A549 (cell line): ENCODE data around the gene UVRAG. TPM values are rescaled to one million over a fixed set of nuclear protein-coding genes. Genes with fewer than 3 reads are reported as not detected.

ENCODE experiments used
- ATAC-seq, 2 experiments: fragments of 200-7000 bp in 1 of 2; fragments of >200 bp in 1 of 2; cut with Nextera tagmentation in 1 of 2; cut with Tn5 transposase in 1 of 2; 3 replicates each; pipeline versions ENCODE4 v1.8.0 to v1.9.1; 2018 to 2020; ENCODE audit warnings: mild to moderate bottlenecking in 1 of 2, moderate library complexity in 1 of 2
- CTCF ChIA-PET: fragments of 300-600 bp; sonication (Branson Sonifier 250); formaldehyde crosslinking; extraction: SDS; loops from one replicate; lab custom pipeline; 2021; ENCODE audit warnings: antibody characterized with exemption, inconsistent platforms; lab: Yijun Ruan, JAX
- POLR2A ChIA-PET: fragments of 350-600 bp; formaldehyde crosslinking; extraction: SDS; loops from one replicate; lab custom pipeline; 2021; ENCODE audit warnings: antibody characterized with exemption, inconsistent platforms; lab: Yijun Ruan, JAX
- DNase-seq, 2 experiments: peaks; one replicate each; pipeline versions ENCODE4 v3.0.0 to v3.0.0-alpha.2; 2011 to 2016; ENCODE audit warnings: low read depth in 1 of 2, low spot score in 1 of 2
- FAIRE-seq: peaks from 2 replicates; lab custom pipeline; 2011; peaks lifted over from hg19 to GRCh38; lab: Jason Lieb, UNC
- H3K27ac ChIP-seq, 2 experiments: fragments of >200 bp; sonication (Bioruptor Twin); formaldehyde crosslinking; 3 replicates each; pipeline ENCODE4 v1.5.1; 2016 to 2017
- H3K4me1 ChIP-seq: fragments of >200 bp; sonication (Bioruptor Twin); formaldehyde crosslinking; 3 replicates; pipeline ENCODE4 v1.6.1; 2016
- H3K4me2 ChIP-seq: fragments of >200 bp; sonication (Bioruptor Twin); formaldehyde crosslinking; 3 replicates; pipeline ENCODE4 v1.6.1; 2016
- H3K4me3 ChIP-seq: fragments of >200 bp; sonication (Bioruptor Twin); formaldehyde crosslinking; 3 replicates; pipeline ENCODE4 v1.5.1; 2016
- H3K9me3 ChIP-seq: fragments of >200 bp; sonication (Bioruptor Twin); formaldehyde crosslinking; 3 replicates; pipeline ENCODE4 v1.6.1; 2016
- ATOH8 ChIP-seq: fragments of 250-450 bp; sonication (Bioruptor Pico); IDR thresholded peaks from 2 replicates; pipeline ENCODE4 v1.5.0; 2020; ENCODE audit warnings: low read depth, mild to moderate bottlenecking, moderate library complexity
- BHLHE40 ChIP-seq: IDR thresholded peaks from 2 replicates; pipeline ENCODE4 v1.6.1; 2012; ENCODE audit warnings: low read depth, low read length, inconsistent platforms
- CEBPB ChIP-seq, 2 experiments: fragments of >200 bp in 1 of 2; sonication (Bioruptor Twin) in 1 of 2; formaldehyde crosslinking in 1 of 2; IDR thresholded peaks; 2 replicates each; pipeline ENCODE4 v1.6.1; 2012 to 2016
- E2F6 ChIP-seq: IDR thresholded peaks from 2 replicates; pipeline ENCODE4 v1.6.1; 2012; ENCODE audit warnings: low read depth, borderline replicate concordance
- EHF ChIP-seq: fragments of 250-450 bp; sonication (Bioruptor Pico); IDR thresholded peaks from 2 replicates; pipeline ENCODE4 v1.5.0; 2020; ENCODE audit warnings: mild to moderate bottlenecking
- FOSL2 ChIP-seq, 2 experiments: fragments of 450-650 bp in 1 of 2; fragments of >200 bp in 1 of 2; sonication (Bioruptor Twin) in 1 of 2; formaldehyde crosslinking; IDR thresholded peaks; 2 replicates each; pipeline versions ENCODE4 v1.5.0 to v1.6.1; 2016 to 2020; ENCODE audit warnings: mild to moderate bottlenecking in 1 of 2, moderate library complexity in 1 of 2
- HES2 ChIP-seq: fragments of >200 bp; sonication (Bioruptor Twin); formaldehyde crosslinking; IDR thresholded peaks from 2 replicates; pipeline ENCODE4 v1.6.1; 2016
- JUN ChIP-seq, 2 experiments: fragments of >200 bp; sonication (Bioruptor Twin); formaldehyde crosslinking; IDR thresholded peaks; 2 replicates in 1 of 2; 3 replicates in 1 of 2; pipeline ENCODE4 v1.6.1; 2016 to 2017
- JUNB ChIP-seq: fragments of >200 bp; sonication (Bioruptor Twin); formaldehyde crosslinking; IDR thresholded peaks from 2 replicates; pipeline ENCODE4 v1.6.1; 2016
- KDM1A ChIP-seq: fragments of 200-600 bp; sonication (generic); IDR thresholded peaks from 2 replicates; pipeline ENCODE4 v1.6.1; 2016; ENCODE audit warnings: low read depth, mild to moderate bottlenecking
- NPAS2 ChIP-seq: fragments of 250-450 bp; sonication (Bioruptor Pico); IDR thresholded peaks from 2 replicates; pipeline ENCODE4 v1.8.0; 2022; ENCODE audit warnings: mild to moderate bottlenecking, moderate library complexity, borderline replicate concordance
- NR3C1 ChIP-seq: fragments of >200 bp; sonication (Bioruptor Twin); formaldehyde crosslinking; IDR thresholded peaks from 3 replicates; pipeline ENCODE4 v1.6.1; 2017
- PBX3 ChIP-seq: IDR thresholded peaks from 2 replicates; pipeline ENCODE4 v1.6.1; 2012
- RAD21 ChIP-seq, 2 experiments: fragments of >200 bp in 1 of 2; sonication (Bioruptor Twin) in 1 of 2; formaldehyde crosslinking in 1 of 2; IDR thresholded peaks in 1 of 2; conservative IDR thresholded peaks in 1 of 2; 2 replicates in 1 of 2; 3 replicates in 1 of 2; pipeline ENCODE4 v1.6.1; 2012 to 2018; ENCODE audit warnings: inconsistent platforms in 1 of 2
- RARB ChIP-seq: fragments of 250-450 bp; sonication (Bioruptor Pico); IDR thresholded peaks from 2 replicates; pipeline ENCODE4 v1.8.0; 2021; ENCODE audit warnings: mild to moderate bottlenecking, moderate library complexity
- ZNF302 ChIP-seq: fragments of 250-450 bp; sonication (Bioruptor Pico); IDR thresholded peaks from 2 replicates; pipeline ENCODE4 v1.9.0; 2021; ENCODE audit warnings: inconsistent platforms, mild to moderate bottlenecking, moderate library complexity
- ZSCAN20 ChIP-seq: fragments of 250-450 bp; sonication (Bioruptor Pico); IDR thresholded peaks from 2 replicates; pipeline ENCODE4 v1.8.0; 2022; ENCODE audit warnings: mild to moderate bottlenecking, moderate library complexity
- whole genome bisulfite sequencing: methylation state at CpG from one replicate; pipeline ENCODE4 v1.1.6; 2017; ENCODE audit errors: missing lambda C conversion rate; 5-methylcytosine and 5-hydroxymethylcytosine counted together
- polyA plus RNA-seq, 4 experiments: library from polyadenylated mRNA; depleted of rRNA in 3 of 4; stranded (reverse); fragments of >200 nt; fragmentation: RNase III in 1 of 4; extraction: RNeasy Plus Mini Kit Qiagen cat#74134 plus additional on column Dnase treatment in 1 of 4; gene quantifications; 2 replicates in 3 of 4; 3 replicates in 1 of 4; pipeline ENCODE4 v1.2.3, GENCODE V29; 2011 to 2017

UVRAG gene
- polyA plus RNA-seq, 2 of the 4 experiments (the other 2 are of a cell fraction), result 6.1 to 14.1 TPM

- WGBS, result no CpG with 5 or more reads among the region's 1 CpG
- POLR2A ChIA-PET, result no interaction called here
- no peak for TF ChIP-seq BHLHE40
- TF ChIP-seq CEBPB (IDR thresholded peaks at IDR 0.05), result no peak
- TF ChIP-seq JUNB, result no peak
- TF ChIP-seq EHF (CRISPR knock-in tag), result no peak
- TF ChIP-seq NR3C1, result no peak
- no peak for TF ChIP-seq ATOH8 (CRISPR knock-in tag)
- TF ChIP-seq ZSCAN20 (CRISPR knock-in tag), result no peak
- TF ChIP-seq FOSL2 (IDR thresholded peaks at IDR 0.05), result no peak
- TF ChIP-seq FOSL2 (CRISPR knock-in tag; IDR thresholded peaks at IDR 0.05), result no peak
- TF ChIP-seq NPAS2 (CRISPR knock-in tag), result no peak
- TF ChIP-seq ZNF302, result no peak
- TF ChIP-seq JUN (IDR thresholded peaks at IDR 0.05), result no peak
- TF ChIP-seq RAD21 (conservative IDR thresholded peaks at IDR 0.05 in 1 of 2, IDR thresholded peaks at IDR 0.05 in 1 of 2), result no peak
- no peak for TF ChIP-seq HES2
- no peak for TF ChIP-seq RARB
- FAIRE-seq, result no peak
- Histone ChIP-seq H3K4me1 (no peaks in the 10 kb centered on the region), H3K9me3 (no peaks in the 10 kb centered on the region), H3K27ac (no peak overlapping the region), H3K4me2 (no peak overlapping the region), H3K4me3 (no peak overlapping the region)
- ATAC-seq, result no peak
- DNase-seq, result no peak
- CTCF ChIA-PET, result interaction anchor here (0.7 to 2.2 kb wide), 4 partner anchors 9 to 354 kb away, joined by 3 to 6 read pairs (median 3); no protein-coding TSS in a partner anchor
Measured at GRCh38 chr11:75797792-75798191, 17.2 kb upstream of the UVRAG start.

- POLR2A ChIA-PET, result interaction anchor here (1.3 kb wide), 1 partner anchor 14 kb away, joined by 3 read pairs; the partner anchor contains the start of gene UVRAG
- Histone ChIP-seq H3K9me3 (no peaks in the 10 kb centered on the region), H3K4me1 (no peaks in the 10 kb centered on the region), H3K27ac (no peak overlapping the region), H3K4me2 (no peak overlapping the region), H3K4me3 (no peak overlapping the region)
- TF ChIP-seq PBX3 (no peak), RAD21 (conservative IDR thresholded peaks at IDR 0.05 in 1 of 2, IDR thresholded peaks at IDR 0.05 in 1 of 2) (no peak)
- CTCF ChIA-PET, result interaction anchor here (1.0 to 4.4 kb wide), 6 partner anchors 7 to 407 kb away, joined by 3 to 43 read pairs (median 4); no protein-coding TSS in a partner anchor
- no peak for DNase-seq
- WGBS, result 87% methylated on average over 7 of the region's 8 CpGs
- no peak for ATAC-seq
- FAIRE-seq, result no peak
Measured at GRCh38 chr11:75800136-75800675, 14.8 kb upstream of the UVRAG start.

GRCh38 chr11:75800728-75801361 lies 14.2 kb upstream of the UVRAG start:
- no peaks in the 10 kb centered on the region for H3K9me3 ChIP-seq
- TF ChIP-seq E2F6 (no peak), KDM1A (no peak)
- H3K4me3 ChIP-seq, result no peak overlapping the region
- no peak overlapping the region for H3K27ac ChIP-seq
- FAIRE-seq (no peak), ATAC-seq (no peak), DNase-seq (no peak)
- H3K4me1 ChIP-seq, result no peaks in the 10 kb centered on the region
- H3K4me2 ChIP-seq, result no peak overlapping the region
- 75% methylated on average over 5 of the region's 6 CpGs for WGBS
- ChIA-PET POLR2A (interaction anchor here (1.3 kb wide), 1 partner anchor 14 kb away, joined by 3 read pairs; the partner anchor contains the start of gene UVRAG), CTCF (interaction anchor here (1.0 to 4.4 kb wide), 10 partner anchors 8 to 518 kb away, joined by 3 to 46 read pairs (median 4); no protein-coding TSS in a partner anchor)
